ENCODE data around the gene TRPV3. TPM values are rescaled to one million over a fixed set of nuclear protein-coding genes. Genes with fewer than 3 reads are reported as not detected.

The TRPV3 gene
- total RNA-seq (1 to 10 TPM in 5 of 10 donors, under 1 TPM in 5; 0.17 to 1.8 (median 1.1) TPM), polyA plus RNA-seq (1 to 10 TPM in 1 of 2 donors, under 1 TPM in 1; 0.19 to 2.8 TPM)
- long read RNA-seq, donor 1, full-length matches to known transcripts, result 1 of 4 reads
- long read RNA-seq, donor 1, partial matches to known transcripts, result 2 of 4 reads
- long read RNA-seq, donor 1, other reads (novel, unspliced or antisense), result 1 of 4 reads
- long read RNA-seq, donor 2, partial matches to known transcripts, result 0 of 2 reads
- long read RNA-seq, donor 2, other reads (novel, unspliced or antisense), result 2 of 2 reads
- long read RNA-seq, donor 3, partial matches to known transcripts, result 1 of 2 reads
- long read RNA-seq, donor 3, other reads (novel, unspliced or antisense), result 1 of 2 reads

GRCh38 chr17:3557768-3558583, at the start of gene TRPV3:
TRPV3 (minus strand) TSS chr17:3557812; CDS start chr17:3554850, 2,962 bp downstream.
- ATAC-seq (peak in 3 of 8 donors; percentile 18 to 32 (median 22)), DNase-seq (no peak)
- Histone ChIP-seq H3K27me3 (peaks cover 0 to 12% (median 0%) of the 10 kb centered on the region in 7 donors), H3K27ac (no peak within 1 kb of the TSS), H3K4me1 (peaks cover 0 to 10% (median 0%) of the 10 kb centered on the region in 9 donors), H3K36me3 (no peaks in the 10 kb centered on the region), H3K9me3 (no peaks in the 10 kb centered on the region), H3K4me3 (no peak within 1 kb of the TSS)
- TF ChIP-seq CTCF (IDR thresholded peaks at IDR 0.05), result no peak
- intact Hi-C loops (cut with DNase I), result no loop called here
- 71 to 77% methylated on average over 23 of the region's 23 CpGs for WGBS, 2 donors

DNA sequence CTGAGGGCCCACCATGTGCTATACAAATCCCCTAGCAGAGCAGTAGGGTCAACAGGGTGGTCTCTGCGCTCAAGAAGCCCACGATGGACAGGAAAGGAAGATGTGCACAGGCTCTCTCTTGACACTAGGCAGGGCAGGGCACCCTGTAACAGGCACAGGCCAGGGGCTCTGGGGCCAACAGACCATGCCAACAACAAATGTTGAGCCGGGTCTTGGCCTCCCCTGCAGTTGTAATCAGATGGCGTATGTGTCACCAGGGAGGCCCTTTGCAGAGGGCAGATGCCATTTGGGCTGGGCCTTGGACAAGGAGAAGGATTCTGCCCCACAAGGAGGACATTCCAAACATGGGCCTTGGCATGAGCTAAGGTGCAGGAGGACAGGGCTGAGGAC, 46.3 kb upstream of the TRPV3 start:
- no peaks in the 10 kb centered on the region for H3K27me3 ChIP-seq
- no peak for TF ChIP-seq CTCF (IDR thresholded peaks at IDR 0.05)
- 81 to 84% methylated on average over 4 of the region's 4 CpGs for WGBS, 2 donors
- peaks cover 0 to 57% (median 25%) of the 10 kb centered on the region in 9 donors for H3K36me3 ChIP-seq
- intact Hi-C loops (cut with DNase I), result no loop called here
- ATAC-seq (no peak), DNase-seq (no peak)
- no peak overlapping the region for H3K27ac ChIP-seq
- no peaks in the 10 kb centered on the region for H3K4me1 ChIP-seq
- H3K9me3 ChIP-seq, result no peaks in the 10 kb centered on the region
- H3K4me3 ChIP-seq, result no peak overlapping the region

- H3K4me1 ChIP-seq, result no peaks in the 10 kb centered on the region
- ATAC-seq (no peak), DNase-seq (no peak)
- H3K36me3 ChIP-seq, result peaks cover 0 to 51% (median 20%) of the 10 kb centered on the region in 9 donors
- WGBS, 2 donors, result 90 to 92% methylated on average over 17 of the region's 17 CpGs
- H3K9me3 ChIP-seq, result no peaks in the 10 kb centered on the region
- H3K4me3 ChIP-seq, result no peak overlapping the region
- no peak overlapping the region for H3K27ac ChIP-seq
- H3K27me3 ChIP-seq, result no peaks in the 10 kb centered on the region
- intact Hi-C loops (cut with DNase I), result no loop called here
- no peak for TF ChIP-seq CTCF (IDR thresholded peaks at IDR 0.05)
Measured at GRCh38 chr17:3603119-3603869, 45.7 kb upstream of the TRPV3 start.

DNA sequence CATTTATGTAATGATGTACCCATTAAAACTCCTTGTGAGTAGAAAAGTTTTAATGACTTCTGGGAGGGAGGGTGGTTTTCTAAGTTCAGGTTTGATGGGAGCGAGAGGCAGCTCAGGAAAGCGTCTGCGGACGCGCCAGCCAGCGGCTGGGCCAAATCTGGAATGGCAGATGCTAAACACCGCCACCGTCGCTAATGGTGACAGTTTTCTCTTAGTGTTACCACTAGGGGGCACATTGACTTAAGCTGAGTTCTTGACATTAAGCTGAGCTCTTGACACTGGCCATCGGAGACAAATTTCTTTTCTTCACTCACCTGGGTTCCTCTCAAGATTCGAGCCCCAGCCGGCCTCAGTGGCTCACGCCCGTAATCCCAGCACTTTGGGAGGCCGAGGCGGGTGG, 44.9 kb upstream of the TRPV3 start:
- Histone ChIP-seq H3K4me3 (no peak overlapping the region), H3K4me1 (no peaks in the 10 kb centered on the region), H3K9me3 (no peaks in the 10 kb centered on the region), H3K27ac (no peak overlapping the region), H3K27me3 (no peaks in the 10 kb centered on the region), H3K36me3 (peaks cover 0 to 46% (median 15%) of the 10 kb centered on the region in 9 donors)
- ATAC-seq (peak in 1 of 8 donors; percentile 38), DNase-seq (peak in 1 of 2 donors; percentile 18)
- peak in 8 of 9 donors; percentile 16 to 54 (median 50) for TF ChIP-seq CTCF (IDR thresholded peaks at IDR 0.05)
- intact Hi-C loops (cut with DNase I), result no loop called here
- 56 to 64% methylated on average over 16 of the region's 16 CpGs for WGBS, 2 donors
